Measurements from ENCODE around the gene SMIM45.
"Not testable (repeated sequence)": the region's sequence is repeated elsewhere in the genome, so short reads cannot be mapped to it uniquely, and the experiment has no call there.

The SMIM45 gene

DNA sequence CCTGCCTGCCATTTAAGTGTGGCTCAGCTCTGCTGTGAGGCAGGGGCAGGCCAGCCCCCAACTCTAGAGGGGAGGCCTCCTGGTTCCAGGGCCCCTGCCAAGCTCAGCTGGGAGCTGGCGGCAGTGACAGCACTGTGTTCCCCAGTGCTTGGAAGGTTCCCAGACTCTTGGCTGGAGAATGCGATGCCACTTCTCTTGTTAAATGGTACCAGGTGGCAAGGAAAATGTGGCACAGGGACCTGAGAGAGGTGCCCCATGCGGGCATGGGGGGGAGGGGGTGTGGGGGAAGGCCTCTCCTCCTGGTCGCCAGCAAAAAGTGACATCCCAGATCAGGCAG, 17.0 kb upstream of the SMIM45 start:
- no peak for DNase-seq (ENCODE audit: low read depth in 2 of 2)

DNA sequence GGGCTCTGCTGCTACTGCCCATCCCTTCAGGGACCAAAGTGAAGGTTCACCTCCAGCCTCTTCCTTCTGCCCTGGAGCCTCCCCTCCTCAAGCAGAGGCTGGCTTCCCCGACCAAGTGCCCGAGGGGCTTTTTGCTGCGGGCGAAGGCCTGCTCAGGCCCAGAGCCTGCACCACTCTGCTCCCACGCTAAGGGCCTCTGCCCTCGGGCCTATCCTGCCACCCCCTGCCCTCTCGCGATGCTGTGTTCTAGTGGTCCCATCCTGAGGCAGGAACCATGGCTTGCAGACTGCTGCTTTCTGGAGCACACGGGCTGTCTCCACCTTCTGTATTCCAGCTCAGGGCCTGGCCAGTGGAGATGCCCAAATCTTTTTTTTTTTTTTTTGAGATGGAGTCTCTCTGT, 16.4 kb upstream of the SMIM45 start:
- no peak for DNase-seq (ENCODE audit: low read depth in 2 of 2)

- DNase-seq (ENCODE audit: low read depth in 2 of 2), result no peak
Measured at GRCh38 chr22:41936894-41937169, 15.1 kb upstream of the SMIM45 start.

GRCh38 chr22:41939981-41940831, 11.7 kb upstream of the SMIM45 start:
- peak; percentile 75 to 94 for DNase-seq (ENCODE audit: low read depth in 2 of 2)

- peak; percentile 65 to 75 for DNase-seq (ENCODE audit: low read depth in 2 of 2)
Measured at GRCh38 chr22:41940832-41941765, 10.9 kb upstream of the SMIM45 start.

DNA sequence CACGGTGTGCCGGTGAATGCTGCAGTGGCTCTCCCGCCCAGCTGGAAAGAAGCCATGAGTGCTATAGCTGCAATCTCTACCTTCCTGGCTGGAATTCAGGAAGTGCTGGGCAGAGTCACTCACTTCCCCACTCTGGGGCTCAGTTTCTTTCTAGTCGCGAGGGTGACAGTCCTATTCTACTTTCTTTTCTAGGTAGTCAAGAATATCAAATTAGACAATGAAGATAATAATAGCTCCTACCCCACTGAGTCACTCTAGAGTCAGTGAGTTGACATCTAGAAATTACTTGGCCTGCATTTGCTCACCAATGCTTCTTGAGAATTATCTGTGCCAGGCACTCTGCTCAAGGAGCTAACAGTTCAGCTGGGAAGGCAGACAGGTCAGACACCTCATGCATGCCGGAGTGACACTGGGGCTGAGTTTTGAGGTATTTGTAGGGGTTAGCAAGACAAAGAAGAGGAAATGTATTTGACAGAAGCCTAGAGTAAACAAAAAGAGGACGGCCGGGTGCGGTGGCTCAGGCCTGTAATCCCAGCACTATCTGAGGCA, 8.2 kb upstream of the SMIM45 start:
- no peak for DNase-seq (ENCODE audit: low read depth in 2 of 2)

- peak; percentile 68 to 75 for DNase-seq (ENCODE audit: low read depth in 2 of 2)
Measured at GRCh38 chr22:41946629-41947423, 5.1 kb upstream of the SMIM45 start, which contains the start of gene CENPM. Gene CENPM, minus strand, starts transcription at chr22:41947152. Its CDS starts 76 bp downstream, at chr22:41947076.

- DNase-seq (ENCODE audit: low read depth in 2 of 2), result no peak
Measured at GRCh38 chr22:41947424-41948080, 4.4 kb upstream of the SMIM45 start.

DNA sequence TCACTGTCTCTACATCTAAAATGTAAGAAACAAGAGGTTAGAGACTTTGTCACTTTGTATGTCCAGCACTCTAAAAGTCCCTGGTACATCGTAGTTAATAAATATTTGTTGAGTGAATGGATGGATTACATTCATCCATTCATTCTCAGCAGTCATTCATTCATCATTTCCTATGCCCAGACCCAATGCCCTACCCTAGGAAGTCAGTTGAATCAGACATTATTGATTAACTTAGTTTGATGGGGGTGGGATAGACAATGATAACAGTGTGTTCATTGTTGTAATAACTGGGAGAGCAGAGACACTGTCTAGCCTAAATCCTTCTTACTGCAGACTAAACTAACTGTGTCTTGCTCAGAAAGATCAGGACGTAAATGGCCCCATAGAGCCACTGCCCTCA, 3.8 kb upstream of the SMIM45 start:
- no peak for DNase-seq (ENCODE audit: low read depth in 2 of 2)

DNA sequence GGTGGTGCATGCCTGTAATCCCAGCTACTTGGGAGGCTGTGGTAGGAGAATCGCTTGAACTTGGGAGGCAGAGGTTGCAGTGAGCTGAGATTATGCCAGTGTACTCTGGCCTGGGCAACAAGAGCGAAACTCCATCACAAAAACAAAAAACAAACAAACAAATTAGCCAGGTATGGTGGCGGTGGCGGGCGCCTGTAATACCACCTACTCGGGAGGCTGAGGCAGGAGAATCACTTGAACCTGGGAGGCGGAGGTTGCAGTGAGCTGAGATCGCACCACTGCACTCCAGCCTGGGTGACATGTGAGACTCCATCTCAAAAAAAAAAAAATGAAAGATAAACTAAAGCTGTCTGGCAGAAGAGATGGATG, 3.0 kb upstream of the SMIM45 start:
- not testable (repeated sequence) for DNase-seq (ENCODE audit: low read depth in 2 of 2)

GRCh38 chr22:41949297-41949965, 2.5 kb upstream of the SMIM45 start:
- no peak for DNase-seq (ENCODE audit: low read depth in 2 of 2)

DNA sequence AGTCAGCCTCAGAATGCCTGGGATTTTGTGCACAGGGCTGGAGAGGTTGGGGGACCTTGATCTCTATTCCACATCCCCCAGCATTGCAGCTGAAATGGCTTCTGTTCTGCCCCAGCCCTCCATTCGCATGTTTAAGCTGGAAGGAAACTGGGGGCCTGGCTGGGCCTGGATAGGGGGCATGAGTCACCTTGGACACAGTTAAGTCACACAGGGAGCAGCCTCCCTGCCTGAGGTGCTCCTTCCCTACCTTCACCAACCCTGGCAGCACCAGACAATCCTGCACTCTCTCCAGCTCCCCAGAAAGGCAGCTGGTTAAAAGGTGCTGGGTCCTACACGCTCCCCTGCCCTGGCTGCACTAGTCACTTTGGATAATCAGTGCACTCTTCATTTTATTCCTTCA, 763 bp downstream of the SMIM45 start:
- no peak for DNase-seq (ENCODE audit: low read depth in 2 of 2)

DNA sequence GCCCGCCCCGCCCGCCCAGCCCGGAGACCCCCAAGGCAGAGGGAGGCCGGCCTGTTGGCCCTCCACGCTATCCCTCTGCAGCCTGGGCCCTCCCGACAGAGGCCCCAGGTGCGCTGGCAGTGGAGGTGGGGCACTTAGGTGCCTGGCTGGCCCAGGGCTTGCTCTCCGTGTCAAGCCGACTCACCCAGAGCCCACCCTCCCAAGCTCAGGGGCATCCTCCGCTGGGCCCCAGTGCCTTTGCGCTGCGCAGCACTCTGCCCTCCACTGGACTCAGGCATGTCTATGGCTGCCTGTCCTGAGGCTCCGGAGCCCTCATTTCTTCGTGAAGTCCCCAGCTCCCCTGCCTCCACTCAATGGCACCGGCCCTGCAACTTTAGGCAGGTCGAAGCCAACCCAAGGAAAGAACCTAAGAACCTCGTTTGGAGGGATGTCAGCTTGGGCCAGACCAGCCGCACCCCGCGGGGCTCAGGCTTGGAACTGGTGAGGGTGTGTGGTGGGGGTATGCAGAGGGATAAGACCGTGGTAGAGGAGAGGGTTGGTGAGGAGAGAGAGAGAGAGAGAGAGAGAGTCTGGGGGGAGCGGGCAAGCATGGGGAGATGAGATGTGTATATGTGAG, 6.1 kb downstream of the SMIM45 start:
- no peak for DNase-seq (ENCODE audit: low read depth in 2 of 2)

DNA sequence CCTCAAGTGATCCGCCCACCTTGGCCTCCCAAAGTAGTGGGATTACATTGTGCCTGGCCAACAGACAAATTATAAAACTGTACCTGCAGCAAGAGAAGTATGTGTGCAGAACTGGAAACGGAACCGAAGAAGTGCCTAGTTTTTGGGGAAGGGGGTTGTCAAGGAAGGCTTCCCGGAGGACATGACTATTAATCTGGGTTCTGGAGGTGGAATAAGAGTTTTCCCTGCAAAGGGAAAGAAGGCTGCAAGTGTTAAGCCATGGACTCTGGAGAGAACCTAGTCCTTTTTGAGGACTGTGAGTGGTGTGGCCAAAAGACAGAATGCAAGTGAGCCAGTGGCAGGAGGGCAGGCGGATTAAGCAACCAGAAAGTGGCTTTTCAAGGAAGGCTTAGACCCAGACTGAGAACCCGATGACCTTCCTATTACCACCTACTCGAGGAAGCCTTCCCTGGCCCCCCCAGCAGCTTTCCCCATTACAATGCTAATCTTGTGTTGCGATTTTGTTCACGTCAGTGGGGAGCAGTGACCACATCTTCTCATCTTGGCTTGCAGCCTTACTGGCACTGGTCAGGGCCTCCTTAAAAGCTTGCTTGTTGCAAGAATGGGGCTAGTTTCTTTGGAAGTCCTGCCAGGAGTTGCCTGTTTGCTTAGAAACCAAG, 11.6 kb downstream of the SMIM45 start:
- no peak for DNase-seq (ENCODE audit: low read depth in 2 of 2)

GRCh38 chr22:41964112-41964491, 12.2 kb downstream of the SMIM45 start:
- no peak for DNase-seq (ENCODE audit: low read depth in 2 of 2)

- DNase-seq (ENCODE audit: low read depth in 2 of 2), result no peak
Measured at GRCh38 chr22:41966225-41966606, 14.3 kb downstream of the SMIM45 start.

DNA sequence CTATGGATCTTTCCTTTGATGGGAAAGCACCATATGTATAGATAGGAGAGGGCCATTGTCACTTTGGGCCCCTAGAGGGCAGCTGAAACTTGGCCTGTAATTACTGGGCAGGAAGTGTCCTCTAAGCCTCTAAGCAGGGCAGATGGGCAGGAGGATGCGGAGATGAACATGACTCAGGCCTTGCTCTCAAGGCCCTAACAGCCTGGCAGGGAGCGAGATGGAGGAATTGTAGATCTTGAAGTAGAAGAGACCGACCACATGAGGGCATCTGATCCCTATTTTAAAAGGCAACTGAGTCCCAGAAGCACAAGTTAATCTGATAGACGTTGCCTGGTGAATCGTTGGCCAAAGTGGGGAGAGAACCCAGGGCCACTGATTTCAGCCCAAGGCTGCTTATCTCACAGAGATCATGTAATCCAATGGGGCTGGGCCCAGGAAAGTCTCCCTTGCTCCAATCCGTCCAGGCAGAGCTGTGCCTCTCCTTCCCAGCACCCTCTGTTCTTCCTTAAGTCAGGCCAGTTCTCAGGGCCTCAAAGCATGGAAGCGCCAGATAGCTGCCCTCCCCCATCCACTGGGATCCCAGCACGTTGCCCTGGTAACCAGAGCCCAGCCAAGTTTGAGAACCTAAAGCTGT, 14.8 kb downstream of the SMIM45 start:
- no peak for DNase-seq (ENCODE audit: low read depth in 2 of 2)

DNA sequence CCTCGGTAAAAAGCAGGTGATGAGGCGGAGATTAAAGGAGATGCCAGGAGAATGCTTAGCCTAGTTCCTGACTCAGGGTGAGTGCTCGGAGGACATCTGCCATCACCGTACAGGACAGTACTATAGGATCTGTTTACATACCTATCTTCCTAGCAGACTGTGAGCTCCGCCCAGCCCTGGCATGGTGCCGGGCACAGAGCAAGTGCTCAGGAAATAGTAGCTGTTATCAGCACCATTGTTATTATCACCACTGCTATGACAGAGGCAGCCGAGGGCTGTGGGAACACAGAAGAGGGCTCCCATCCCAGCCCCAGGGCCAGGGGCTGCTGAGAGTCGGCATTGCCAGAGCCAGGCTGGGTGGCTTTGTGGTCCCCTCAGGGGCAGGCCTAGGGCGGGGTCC, 16.7 kb downstream of the SMIM45 start:
- no peak for DNase-seq (ENCODE audit: low read depth in 2 of 2)

DNA sequence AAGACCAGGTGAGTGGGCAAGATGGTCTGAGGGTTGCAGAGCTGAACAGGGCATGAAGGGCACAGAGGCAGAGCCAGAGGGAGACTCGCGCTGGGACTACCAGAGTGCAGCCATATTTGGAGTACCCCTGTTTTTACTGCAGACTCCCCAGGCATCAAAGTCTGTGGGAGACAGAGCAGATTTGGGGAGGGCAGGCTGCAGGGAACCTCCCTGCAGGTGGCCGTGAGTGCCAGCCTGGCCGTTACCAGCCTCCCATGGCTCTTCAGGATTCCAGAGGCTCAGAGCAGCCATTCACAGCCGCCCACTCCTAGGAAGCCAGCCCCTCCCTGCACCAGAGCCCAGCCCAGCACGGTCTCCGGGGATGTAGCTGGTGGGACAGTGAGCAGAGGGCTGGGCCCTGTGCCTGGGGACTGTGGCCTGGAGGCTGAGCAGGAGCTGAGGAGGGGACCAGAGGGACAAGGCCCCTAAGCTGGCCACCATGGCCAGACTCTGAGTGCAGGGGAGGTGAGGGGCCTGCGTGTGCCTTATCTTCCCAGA, 17.2 kb downstream of the SMIM45 start, which contains the start of gene SEPTIN3:
TSS of gene SEPTIN3 (plus strand) at position 334 of the 537 bp plus-strand sequence. CDS start 2,050 bp downstream, outside the sequence.
- DNase-seq (ENCODE audit: low read depth in 2 of 2), result no peak

Measured in stimulated activated CD8-positive, alpha-beta memory T cell treated with anti-CD3 and anti-CD28 coated beads, Interleukin-15, amount 100 ng/mL, for 4 hours (primary cell).